Measurements from ENCODE around the gene UBE2D3.
"Not testable (repeated sequence)": the region's sequence is repeated elsewhere in the genome, so short reads cannot be mapped to it uniquely, and the experiment has no call there.

The UBE2D3 gene

GRCh38 chr4:102869569-102870197, 42.3 kb upstream of the UBE2D3 start:
- peak; percentile 7 for ATAC-seq
- TF ChIP-seq ZFP30 (CRISPR knock-in tag; IDR thresholded peaks at IDR 0.05), result no peak
- no peak for TF ChIP-seq OSR1 (CRISPR knock-in tag; IDR thresholded peaks at IDR 0.05)
- TF ChIP-seq PATZ1 (CRISPR knock-in tag; IDR thresholded peaks at IDR 0.05; ENCODE audit: borderline replicate concordance), result no peak
- TF ChIP-seq ZFP3 (CRISPR knock-in tag; IDR thresholded peaks at IDR 0.05), result no peak
- TF ChIP-seq ESRRG (CRISPR knock-in tag; IDR thresholded peaks at IDR 0.05), result no peak

- peak; percentile 96 for ATAC-seq
- TF ChIP-seq ESRRG (CRISPR knock-in tag; IDR thresholded peaks at IDR 0.05), result 0 out of 2 replicates have a peak, but pooled peaks have one; percentile 54
- TF ChIP-seq ZFP3 (CRISPR knock-in tag; IDR thresholded peaks at IDR 0.05), result no peak
Observed at GRCh38 chr4:102868781-102869568, 41.6 kb upstream of the UBE2D3 start, which contains the start of gene CISD2. Gene CISD2, plus strand, starts transcription at chr4:102868992. Its CDS starts 93 bp downstream, at chr4:102869085.

GRCh38 chr4:102868153-102868780, 40.9 kb upstream of the UBE2D3 start:
- ATAC-seq, result peak; percentile 2
- TF ChIP-seq GLIS3 (CRISPR knock-in tag; IDR thresholded peaks at IDR 0.05) (0 out of 2 replicates have a peak, but pooled peaks have one; percentile 52), ISL1 (CRISPR knock-in tag; IDR thresholded peaks at IDR 0.05) (no peak)

- TF ChIP-seq OSR1 (CRISPR knock-in tag; IDR thresholded peaks at IDR 0.05) (no peak), CSDC2 (CRISPR knock-in tag; IDR thresholded peaks at IDR 0.05) (no peak), POU6F1 (CRISPR knock-in tag; IDR thresholded peaks at IDR 0.05; ENCODE audit: borderline replicate concordance, low read depth) (no peak), ZNF565 (CRISPR knock-in tag; conservative IDR thresholded peaks at IDR 0.05; ENCODE audit: low read depth) (no peak), ISL1 (CRISPR knock-in tag; IDR thresholded peaks at IDR 0.05) (no peak), TOX (CRISPR knock-in tag; IDR thresholded peaks at IDR 0.05; ENCODE audit: borderline replicate concordance) (no peak), CREB5 (CRISPR knock-in tag; IDR thresholded peaks at IDR 0.05; ENCODE audit: low read depth) (no peak), GLIS3 (CRISPR knock-in tag; IDR thresholded peaks at IDR 0.05) (no peak), ZFP30 (CRISPR knock-in tag; IDR thresholded peaks at IDR 0.05) (no peak), PATZ1 (CRISPR knock-in tag; IDR thresholded peaks at IDR 0.05; ENCODE audit: borderline replicate concordance) (no peak), RARB (CRISPR knock-in tag; IDR thresholded peaks at IDR 0.05) (no peak), TSHZ2 (CRISPR knock-in tag; IDR thresholded peaks at IDR 0.05) (no peak), ARNTL (CRISPR knock-in tag; IDR thresholded peaks at IDR 0.05; ENCODE audit: borderline replicate concordance, low read depth) (no peak), ZNF70 (CRISPR knock-in tag; IDR thresholded peaks at IDR 0.05) (no peak), ZNF8 (CRISPR knock-in tag; IDR thresholded peaks at IDR 0.05) (no peak), ESRRG (CRISPR knock-in tag; IDR thresholded peaks at IDR 0.05) (no peak), PPARA (CRISPR knock-in tag; IDR thresholded peaks at IDR 0.05; ENCODE audit: borderline replicate concordance) (no peak), CSRNP3 (CRISPR knock-in tag; IDR thresholded peaks at IDR 0.05) (no peak)
- no peak for ATAC-seq
Observed at GRCh38 chr4:102867278-102868152, 40.2 kb upstream of the UBE2D3 start.

GRCh38 chr4:102865327-102865726, 38.0 kb upstream of the UBE2D3 start:
- not testable (repeated sequence) for ATAC-seq
